Activated CD8-positive, alpha-beta memory T cell treated with anti-CD3 and anti-CD28 coated beads for 36 hours (primary cell): Measurements from ENCODE around the gene NVL. TPM values are rescaled to one million over a fixed set of nuclear protein-coding genes. Genes with fewer than 3 reads are reported as not detected.

ENCODE experiments used
- CTCF ChIA-PET: fragments of 350-600 bp; sonication (Branson Sonifier 250); formaldehyde crosslinking; loops from one replicate; lab custom pipeline; 2021; ENCODE audit warnings: antibody characterized with exemption; lab: Charles Lee
- POLR2A ChIA-PET: fragments of 350-600 bp; sonication (Branson Sonifier 250); formaldehyde crosslinking; loops from one replicate; lab custom pipeline; 2021; ENCODE audit warnings: antibody characterized with exemption; lab: Charles Lee
- total RNA-seq, 2 experiments: library from RNA; stranded (reverse); gene quantifications; one replicate each; pipeline ENCODE4 v1.2.3, GENCODE V29; 2021

The NVL gene
- total RNA-seq, 2 experiments from 2014 or later: 47.4 to 48.3 TPM

- ChIA-PET CTCF (no interaction called here), POLR2A (no interaction called here)
These were observed 28.6 kb downstream of the NVL start for GRCh38 chr1:224301391-224301790.

GRCh38 chr1:224300346-224300745, 29.6 kb downstream of the NVL start:
- ChIA-PET POLR2A (interaction anchor here (0.7 kb wide), 1 partner anchor 496 kb away, joined by 6 read pairs; no protein-coding TSS in a partner anchor), CTCF (no interaction called here)

- ChIA-PET POLR2A (no interaction called here), CTCF (no interaction called here)
These were observed 31.3 kb downstream of the NVL start for GRCh38 chr1:224298346-224299330.

GRCh38 chr1:224294775-224295174, 35.2 kb downstream of the NVL start:
- ChIA-PET CTCF (interaction anchor here (0.6 kb wide), 1 partner anchor 162 kb away, joined by 3 read pairs; no protein-coding TSS in a partner anchor), POLR2A (no interaction called here)

GRCh38 chr1:224292419-224292818, 37.6 kb downstream of the NVL start:
- POLR2A ChIA-PET: no interaction called here

GRCh38 chr1:224289396-224289795, 40.6 kb downstream of the NVL start:
- ChIA-PET POLR2A (no interaction called here), CTCF (interaction anchor here (0.6 kb wide), 1 partner anchor 47 kb away, joined by 3 read pairs; no protein-coding TSS in a partner anchor)

More at GRCh38 chr1:224292419-224292818, 37.6 kb downstream of the NVL start:
- CTCF ChIA-PET: no interaction called here

- ChIA-PET CTCF (no interaction called here), POLR2A (no interaction called here)
These were observed 42.3 kb downstream of the NVL start for GRCh38 chr1:224287714-224288113.

- CTCF ChIA-PET: no interaction called here
- POLR2A ChIA-PET: no interaction called here
These were observed 47.8 kb downstream of the NVL start for GRCh38 chr1:224282140-224282539.

GRCh38 chr1:224276771-224277487, 53.0 kb downstream of the NVL start:
- CTCF ChIA-PET: no interaction called here

GRCh38 chr1:224274970-224275626, 54.9 kb downstream of the NVL start:
- ChIA-PET CTCF (no interaction called here), POLR2A (no interaction called here)

More at GRCh38 chr1:224276771-224277487, 53.0 kb downstream of the NVL start:
- POLR2A ChIA-PET: no interaction called here

GRCh38 chr1:224273641-224274040, 56.3 kb downstream of the NVL start:
- ChIA-PET POLR2A (no interaction called here), CTCF (no interaction called here)

GRCh38 chr1:224271106-224271505, 58.9 kb downstream of the NVL start:
- ChIA-PET CTCF (no interaction called here), POLR2A (no interaction called here)

GRCh38 chr1:224267925-224268324, 62.0 kb downstream of the NVL start:
- ChIA-PET POLR2A (no interaction called here), CTCF (interaction anchor here (0.7 to 1.1 kb wide), 2 partner anchors 80 to 152 kb away, joined by 3 read pairs; no protein-coding TSS in a partner anchor)

GRCh38 chr1:224266915-224267856, 62.8 kb downstream of the NVL start:
- CTCF ChIA-PET: interaction anchor here (0.7 to 1.1 kb wide), 2 partner anchors 79 to 151 kb away, joined by 3 read pairs; no protein-coding TSS in a partner anchor

GRCh38 chr1:224266105-224266914, 63.7 kb downstream of the NVL start:
- ChIA-PET CTCF (no interaction called here), POLR2A (no interaction called here)

More at GRCh38 chr1:224266915-224267856, 62.8 kb downstream of the NVL start:
- POLR2A ChIA-PET: no interaction called here

- CTCF ChIA-PET: no interaction called here
- POLR2A ChIA-PET: no interaction called here
These were observed 65.7 kb downstream of the NVL start for GRCh38 chr1:224264321-224264720.

GRCh38 chr1:224262373-224263054, 67.5 kb downstream of the NVL start:
- ChIA-PET CTCF (no interaction called here), POLR2A (no interaction called here)
